GM12878 (cell line): ENCODE data around the gene SLC29A2. TPM values are rescaled to one million over a fixed set of nuclear protein-coding genes. Genes with fewer than 3 reads are reported as not detected.

Experiments
- BACH1 ChIP-seq: fragments of 450-650 bp; IDR thresholded peaks from 2 replicates; pipeline ENCODE4 v1.6.1; 2017; ENCODE audit warnings: mild to moderate bottlenecking, borderline replicate concordance
- BHLHE40 ChIP-seq, 2 experiments: fragments of 450-650 bp in 1 of 2; IDR thresholded peaks; 2 replicates each; pipeline ENCODE4 v1.6.1; 2011 to 2017; ENCODE audit warnings: low read depth in 2 of 2, borderline replicate concordance in 1 of 2, improper control_type of control experiment in 1 of 2, low read length in 1 of 2, mild to moderate bottlenecking in 1 of 2
- CEBPB ChIP-seq, 2 experiments: fragments of 150-350 bp in 1 of 2; IDR thresholded peaks; 2 replicates each; pipeline ENCODE4 v1.6.1; 2012 to 2014; ENCODE audit warnings: low read depth in 2 of 2, low read length in 2 of 2, borderline replicate concordance in 1 of 2, inconsistent platforms in 1 of 2
- CHD4 ChIP-seq: fragments of 200-600 bp; sonication (generic); IDR thresholded peaks from 2 replicates; pipeline ENCODE4 v1.6.1; 2016; ENCODE audit warnings: mild to moderate bottlenecking
- CUX1 ChIP-seq: IDR thresholded peaks from 2 replicates; pipeline ENCODE4 v1.6.1; 2012; ENCODE audit warnings: improper control_type of control experiment, low read depth, low read length; ENCODE audit not compliant: insufficient replicate concordance
- EED ChIP-seq: sonication (generic); IDR thresholded peaks from 2 replicates; pipeline ENCODE4 v1.6.1; 2016; ENCODE audit warnings: antibody characterized with exemption, low read depth
- EZH2 ChIP-seq: IDR thresholded peaks from 2 replicates; pipeline ENCODE4 v1.6.1; 2012; ENCODE audit warnings: low read depth, mild to moderate bottlenecking, control low read depth, inconsistent platforms, low read length, borderline replicate concordance; ENCODE audit not compliant: control insufficient read depth
- FOXM1 ChIP-seq: IDR thresholded peaks from 2 replicates; pipeline ENCODE4 v1.6.1; 2012; ENCODE audit warnings: low read depth, mild to moderate bottlenecking, inconsistent platforms, low read length, moderate library complexity
- GATAD2B ChIP-seq: fragments of 450-650 bp; conservative IDR thresholded peaks from 2 replicates; pipeline ENCODE4 v1.6.1; 2017; ENCODE audit warnings: low read depth, mild to moderate bottlenecking, moderate library complexity
- IKZF1 ChIP-seq: fragments of 450-650 bp; conservative IDR thresholded peaks from 2 replicates; pipeline ENCODE4 v1.6.1; 2017; ENCODE audit warnings: antibody characterized with exemption, mild to moderate bottlenecking
- LARP7 ChIP-seq: fragments of 450-650 bp; IDR thresholded peaks from 2 replicates; pipeline ENCODE4 v1.6.1; 2017; ENCODE audit warnings: mild to moderate bottlenecking
- MTA2 ChIP-seq: fragments of 450-650 bp; IDR thresholded peaks from 2 replicates; pipeline ENCODE4 v1.6.1; 2016; ENCODE audit warnings: low read depth, mild to moderate bottlenecking, moderate library complexity
- MYB ChIP-seq: fragments of 150-350 bp; IDR thresholded peaks from 2 replicates; pipeline ENCODE4 v1.6.1; 2014; ENCODE audit warnings: mild to moderate bottlenecking, low read depth, low read length, borderline replicate concordance
- PAX5 ChIP-seq: IDR thresholded peaks from 2 replicates; pipeline ENCODE4 v1.6.1; 2011; ENCODE audit warnings: low read depth, low read length, borderline replicate concordance
- PAX8 ChIP-seq: fragments of 450-650 bp; IDR thresholded peaks from 2 replicates; pipeline ENCODE4 v1.6.1; 2017; ENCODE audit warnings: mild to moderate bottlenecking, moderate library complexity
- POU2F2 ChIP-seq: IDR thresholded peaks from 3 replicates; pipeline ENCODE4 v1.6.1; 2011; ENCODE audit warnings: low read depth, mild to moderate bottlenecking, low read length, borderline replicate concordance
- SIN3A ChIP-seq: IDR thresholded peaks from 2 replicates; pipeline ENCODE4 v1.6.1; 2012; ENCODE audit warnings: low read depth, low read length, improper control_type of control experiment
- SMAD1 ChIP-seq: fragments of 450-650 bp; IDR thresholded peaks from 2 replicates; pipeline ENCODE4 v1.6.1; 2018; ENCODE audit warnings: mild to moderate bottlenecking, low read depth; ENCODE audit not compliant: partially characterized antibody
- SMC3 ChIP-seq: IDR thresholded peaks from 2 replicates; pipeline ENCODE4 v1.6.1; 2011; ENCODE audit warnings: low read length, improper control_type of control experiment, borderline replicate concordance
- SPI1 ChIP-seq: IDR thresholded peaks from 2 replicates; pipeline ENCODE4 v1.6.1; 2011; ENCODE audit warnings: low read depth, mild to moderate bottlenecking, low read length, moderate library complexity, borderline replicate concordance; ENCODE audit not compliant: insufficient read depth
- USF2 ChIP-seq: IDR thresholded peaks from 2 replicates; pipeline ENCODE4 v1.6.1; 2011; ENCODE audit warnings: low read depth, low read length, improper control_type of control experiment, borderline replicate concordance
- YY1 ChIP-seq: IDR thresholded peaks from 2 replicates; pipeline ENCODE4 v1.6.1; 2011; ENCODE audit warnings: low read depth, mild to moderate bottlenecking, low read length
- ZNF622 ChIP-seq: fragments of 450-650 bp; IDR thresholded peaks from 2 replicates; pipeline ENCODE4 v1.6.1; 2017; ENCODE audit warnings: mild to moderate bottlenecking, inconsistent platforms
- polyA plus RNA-seq, 11 experiments: library from polyadenylated mRNA; depleted of rRNA in 4 of 11; unstranded in 6 of 11; stranded (reverse) in 5 of 11; fragments of >200 nt; fragmentation: Nextera tagmentation in 4 of 11; fragmentation: Illumina TruSeq in 1 of 11; extraction: Ambion mirVana in 4 of 11; extraction: Trizol in 1 of 11; gene quantifications; 1 replicate in 1 of 11; 2 replicates in 10 of 11; pipeline versions ENCODE4 v1.2.1 to v1.2.3, GENCODE V29; 2011 to 2016; ENCODE audit warnings: inconsistent platforms in 2 of 11, missing spikeins in 2 of 11, low read depth in 1 of 11
- total RNA-seq, 4 experiments: library from RNA; depleted of rRNA in 3 of 4; stranded (reverse); fragments of >200 nt in 3 of 4; fragmentation: Illumina TruSeq in 1 of 4; extraction: Trizol in 1 of 4; gene quantifications; 2 replicates each; pipeline versions ENCODE4 v1.2.1 to v1.2.3, GENCODE V29; 2013 to 2021

The SLC29A2 gene
- total and polyA plus RNA-seq, 10 of the 15 experiments (the other 5 are each of a cell fraction or from before 2014, with no cell fraction given), result 0.27 to 7.5 (median 2.2) TPM

GRCh38 chr11:66386171-66387069 lies 14.9 kb upstream of the SLC29A2 start (continued):
- TF ChIP-seq MYB, result no peak
- no peak for TF ChIP-seq PAX8
- no peak for TF ChIP-seq FOXM1
- TF ChIP-seq EZH2, result no peak
- TF ChIP-seq SMAD1, result no peak
- TF ChIP-seq GATAD2B, result no peak
- no peak for TF ChIP-seq CUX1
- TF ChIP-seq PAX5, result peak; percentile 85
- TF ChIP-seq MTA2, result no peak
- peak in 1 of 2 experiments; percentile 25; a peak in 1 of 4 replicates for TF ChIP-seq BHLHE40 (IDR thresholded peaks at IDR 0.05; ENCODE audit: borderline replicate concordance in 1 of 2, low read depth in 2 of 2, low read length in 1 of 2)
- TF ChIP-seq YY1, result peak; percentile 51; the same call in 1 of the 2 replicates
- TF ChIP-seq BACH1, result no peak
- TF ChIP-seq CHD4, result no peak
- TF ChIP-seq SMC3, result peak; percentile 44
- no peak for TF ChIP-seq LARP7
- TF ChIP-seq POU2F2, result peak; percentile 77; the same call in 1 of the 3 replicates
- no peak for TF ChIP-seq EED
- TF ChIP-seq SIN3A, result no peak
- TF ChIP-seq ZNF622, result no peak
- no peak for TF ChIP-seq USF2
- TF ChIP-seq CEBPB (IDR thresholded peaks at IDR 0.05; ENCODE audit: borderline replicate concordance in 1 of 2, low read depth in 2 of 2, low read length in 2 of 2), result peak in 1 of 2 experiments; percentile 28; a peak in 1 of 4 replicates
- TF ChIP-seq SPI1, result no peak
- TF ChIP-seq IKZF1, result no peak; the same call in 1 of the 2 replicates
- TF ChIP-seq, all 136 proteins: peak for 12
